NCI-H1694 (cell line): Measurements from ENCODE around the gene COX17.
"Not testable (repeated sequence)": the region's sequence is repeated elsewhere in the genome, so short reads cannot be mapped to it uniquely, and the experiment has no call there.

ENCODE experiments used
- DNase-seq: peaks from one replicate; lab custom pipeline; 2025; lab: John Stamatoyannopoulos, UW

Gene COX17

GRCh38 chr3:119676771-119677640 lies at the start of gene COX17:
TSS of gene COX17 (minus strand) at chr3:119677406. CDS start at chr3:119677310, 96 bp downstream.
- peak; percentile 85 for DNase-seq

- DNase-seq = no peak
Observed at GRCh38 chr3:119726909-119727308, 49.7 kb upstream of the COX17 start.

GRCh38 chr3:119723022-119723421 lies 45.8 kb upstream of the COX17 start:
- no peak for DNase-seq

GRCh38 chr3:119717520-119717919 lies 40.3 kb upstream of the COX17 start:
- DNase-seq = no peak

- DNase-seq = no peak
Observed at GRCh38 chr3:119716998-119717397, 39.8 kb upstream of the COX17 start.

- no peak for DNase-seq
Observed at GRCh38 chr3:119715105-119715504, 37.9 kb upstream of the COX17 start.

- no peak for DNase-seq
Observed at GRCh38 chr3:119703820-119704531, 26.8 kb upstream of the COX17 start.

GRCh38 chr3:119702530-119703527 lies 25.6 kb upstream of the COX17 start, which contains the start of gene CFAP91:
TSS of gene CFAP91 (plus strand) at chr3:119703022. CDS start at chr3:119703099, 77 bp downstream.
- no peak for DNase-seq

- no peak for DNase-seq
Observed at GRCh38 chr3:119700920-119701734, 23.9 kb upstream of the COX17 start.

- DNase-seq = no peak
Observed at GRCh38 chr3:119700269-119700919, 23.2 kb upstream of the COX17 start.

- no peak for DNase-seq
Observed at GRCh38 chr3:119697394-119697793, 20.2 kb upstream of the COX17 start.

- DNase-seq = no peak
Observed at GRCh38 chr3:119695480-119695879, 18.3 kb upstream of the COX17 start.

- DNase-seq = peak; percentile 5
Observed at GRCh38 chr3:119690043-119690656, 12.9 kb upstream of the COX17 start.

- DNase-seq = no peak
Observed at GRCh38 chr3:119683421-119683820, 6.2 kb upstream of the COX17 start.

- DNase-seq = peak; percentile 3
Observed at GRCh38 chr3:119681279-119681678, 4.1 kb upstream of the COX17 start.

GRCh38 chr3:119679874-119680273 lies 2.7 kb upstream of the COX17 start:
- no peak for DNase-seq

- not testable (repeated sequence) for DNase-seq
Observed at GRCh38 chr3:119678209-119678608, 1.0 kb upstream of the COX17 start.

GRCh38 chr3:119677641-119677934 lies 382 bp upstream of the COX17 start:
- DNase-seq = no peak

- DNase-seq = no peak
Observed at GRCh38 chr3:119676020-119676419, 1.2 kb downstream of the COX17 start.

GRCh38 chr3:119675188-119675874 lies 1.9 kb downstream of the COX17 start:
- DNase-seq = no peak
